Ovary (tissue), 9 donors: ENCODE results near the gene KCNIP4. TPM values are rescaled to one million over a fixed set of nuclear protein-coding genes. Genes with fewer than 3 reads are reported as not detected.

Experiments used
- DNase-seq, 5 donors: peaks; one replicate each; pipeline ENCODE4 v3.0.0-alpha.2; 2019 to 2020
- H3K27ac ChIP-seq, 2 donors: fragments of 200-600 bp; one replicate each; pipeline versions ENCODE4 v1.5.1 to v1.8.0; 2019 to 2022
- H3K27me3 ChIP-seq: fragments of 200-600 bp; one replicate; pipeline ENCODE4 v1.8.0; 2022
- H3K36me3 ChIP-seq: fragments of 200-600 bp; sonication (generic); one replicate; pipeline ENCODE4 v1.5.1; 2019
- H3K4me1 ChIP-seq: one replicate; pipeline ENCODE4 v1.8.1; 2013; ENCODE audit warnings: mild to moderate bottlenecking, moderate library complexity; ENCODE audit not compliant: insufficient read depth
- H3K4me3 ChIP-seq: fragments of 200-600 bp; sonication (generic); one replicate; pipeline ENCODE4 v1.5.1; 2017
- H3K9me3 ChIP-seq, 2 donors: fragments of 200-600 bp in 1 of 2; sonication (generic) in 1 of 2; one replicate each; pipeline versions ENCODE4 v1.5.1 to v1.8.1; 2013 to 2019; ENCODE audit warnings: mild to moderate bottlenecking in 1 of 2, moderate library complexity in 1 of 2
- CTCF ChIP-seq, 3 donors: fragments of 450-650 bp in 2 of 3; fragments of 200-600 bp in 1 of 3; IDR thresholded peaks; one replicate each; pipeline versions ENCODE4 v1.5.1 to v1.8.0; 2016 to 2022; ENCODE audit warnings: antibody characterized with exemption in 3 of 3, mild to moderate bottlenecking in 1 of 3
- EP300 ChIP-seq: sonication (generic); formaldehyde crosslinking; IDR thresholded peaks from one replicate; pipeline ENCODE4 v1.6.1; 2017; ENCODE audit warnings: antibody characterized with exemption
- POLR2A ChIP-seq: fragments of 450-650 bp; IDR thresholded peaks from one replicate; pipeline ENCODE4 v1.6.1; 2017; ENCODE audit warnings: antibody characterized with exemption, mild to moderate bottlenecking, moderate library complexity
- WGBS, 3 donors: extraction: QIAGEN DNeasy Blood & Tissue Kit in 1 of 3; methylation state at CpG; one replicate each; pipeline versions ENCODE4 v1.1.5 to v1.1.7; 2013 to 2017; 5-methylcytosine and 5-hydroxymethylcytosine counted together
- intact Hi-C, 4 donors: fragments of 100-400 bp; cut with DNase I; formaldehyde crosslinking; loops; one replicate each; pipeline versions ENCODE4 v1.11.0 to v1.15.1; 2022 to 2023
- polyA plus RNA-seq, 2 donors: library from polyadenylated mRNA; stranded (reverse); fragments of 200-250 nt in 1 of 2; fragments of 350-450 nt in 1 of 2; fragmentation: Illumina TruSeq in 1 of 2; extraction: RNeasy Lipid Tissue Mini Kit (QIAGEN cat#74804) in 1 of 2; gene quantifications; one replicate each; pipeline ENCODE4 v1.2.3, GENCODE V29; 2013 to 2014
- total RNA-seq, 7 donors: library from RNA; depleted of rRNA in 2 of 7; stranded (reverse); fragments of >200 nt in 2 of 7; fragmentation: NEBNext Ultra II Directional in 3 of 7; extraction: Animal tissue kit (Norgen Biotek cat#: 25700) in 3 of 7; gene quantifications; one replicate each; pipeline versions ENCODE4 v1.1.0 to v1.2.4, GENCODE V29; 2016 to 2023
- donor health status: DM: no; HTN: no; CAD: no; lungs with moderate emphysema.
- donor health status: DM: no; HTN: no; CAD: no.
- donor health status: Bipolar disorder and iron deficiency.
- donor health status: DM: yes; HTN: yes; CAD: no.
- donor health status: DM: no; HTN: no; CAD: no.
- donor health status: DM: yes; HTN: yes; CAD: no.

KCNIP4 gene
- total and polyA plus RNA-seq, 9 donors, result 0.11 to 3.9 (median 0.93) TPM; not detected in 1

GRCh38 chr4:21544955-21545354, 403.6 kb downstream of the KCNIP4 start:
- no peak overlapping the region for H3K4me3 ChIP-seq
- H3K9me3 ChIP-seq, result no peaks in the 10 kb centered on the region
- no peak overlapping the region for H3K27ac ChIP-seq
- peaks cover 2% of the 10 kb centered on the region for H3K4me1 ChIP-seq
- no peak for DNase-seq
- intact Hi-C loops, result no loop called here
- no peaks in the 10 kb centered on the region for H3K36me3 ChIP-seq
- TF ChIP-seq POLR2A (no peak), CTCF (IDR thresholded peaks at IDR 0.05) (no peak), EP300 (no peak)
- 71 to 83% (median 78%) methylated on average over 3 of the region's 3 CpGs for WGBS, 3 donors
- H3K27me3 ChIP-seq, result no peaks in the 10 kb centered on the region

- no peak for DNase-seq
- no peak overlapping the region for H3K4me3 ChIP-seq
- peaks cover 2% of the 10 kb centered on the region for H3K4me1 ChIP-seq
- no peak overlapping the region for H3K27ac ChIP-seq
- TF ChIP-seq EP300 (no peak), CTCF (IDR thresholded peaks at IDR 0.05) (no peak), POLR2A (no peak)
- no peaks in the 10 kb centered on the region for H3K36me3 ChIP-seq
- H3K27me3 ChIP-seq, result no peaks in the 10 kb centered on the region
- WGBS, 3 donors, result 0 to 20% (median 0%) methylated on average over 1 of the region's 1 CpG
- no peaks in the 10 kb centered on the region for H3K9me3 ChIP-seq
- intact Hi-C loops, result no loop called here
Measured at GRCh38 chr4:21544415-21544814, 404.2 kb downstream of the KCNIP4 start.

GRCh38 chr4:21543514-21543913, 405.1 kb downstream of the KCNIP4 start:
- H3K4me1 ChIP-seq, result peaks cover 2% of the 10 kb centered on the region
- H3K9me3 ChIP-seq, result no peaks in the 10 kb centered on the region
- no peak overlapping the region for H3K4me3 ChIP-seq
- intact Hi-C loops, result no loop called here
- no peaks in the 10 kb centered on the region for H3K27me3 ChIP-seq
- no peaks in the 10 kb centered on the region for H3K36me3 ChIP-seq
- 62 to 71% (median 64%) methylated on average over 3 of the region's 3 CpGs for WGBS, 3 donors
- H3K27ac ChIP-seq, result no peak overlapping the region
- TF ChIP-seq CTCF (IDR thresholded peaks at IDR 0.05) (no peak), POLR2A (no peak), EP300 (no peak)
- no peak for DNase-seq

GRCh38 chr4:21535898-21536297, 412.7 kb downstream of the KCNIP4 start:
- DNase-seq, result no peak
- Histone ChIP-seq H3K27ac (no peak overlapping the region), H3K9me3 (no peaks in the 10 kb centered on the region), H3K27me3 (no peaks in the 10 kb centered on the region), H3K4me3 (no peak overlapping the region), H3K36me3 (no peaks in the 10 kb centered on the region), H3K4me1 (peaks cover 3% of the 10 kb centered on the region)
- 23 to 44% (median 39%) methylated on average over 3 of the region's 3 CpGs for WGBS, 3 donors
- TF ChIP-seq POLR2A (no peak), CTCF (IDR thresholded peaks at IDR 0.05) (no peak), EP300 (no peak)
- intact Hi-C loops, result no loop called here

GRCh38 chr4:21531048-21531447, 417.5 kb downstream of the KCNIP4 start:
- Histone ChIP-seq H3K4me1 (peaks cover 3% of the 10 kb centered on the region), H3K4me3 (no peak overlapping the region), H3K9me3 (no peaks in the 10 kb centered on the region), H3K36me3 (no peaks in the 10 kb centered on the region), H3K27ac (no peak overlapping the region), H3K27me3 (no peaks in the 10 kb centered on the region)
- TF ChIP-seq EP300 (no peak), CTCF (IDR thresholded peaks at IDR 0.05) (no peak), POLR2A (no peak)
- intact Hi-C loops, result no loop called here
- no peak for DNase-seq
